SK-N-MC (cell line): Measurements from ENCODE around the gene COL6A1.
A peak's percentile ranks its signal among the peaks of the same experiment; 100 is the strongest.
"Not testable (repeated sequence)": the region's sequence is repeated elsewhere in the genome, so short reads cannot be mapped to it uniquely, and the experiment has no call there.

Experiments used
- DNase-seq: peaks from one replicate; pipeline ENCODE4 v3.0.0-alpha.2; 2011; ENCODE audit warnings: low read depth, low spot score
- H3K27ac ChIP-seq: fragments of 200-600 bp; sonication (generic); 2 replicates; pipeline ENCODE4 v1.5.1; 2016; ENCODE audit warnings: mixed run types
- H3K36me3 ChIP-seq: fragments of 200-600 bp; sonication (generic); 2 replicates; pipeline ENCODE4 v1.6.1; 2017; ENCODE audit warnings: antibody characterized with exemption, low read length, mixed read lengths; ENCODE audit not compliant: insufficient read depth
- H3K4me3 ChIP-seq: fragments of 200-600 bp; sonication (generic); 2 replicates; pipeline ENCODE4 v1.5.1; 2016
- H3K9ac ChIP-seq: fragments of 200-600 bp; sonication (generic); 2 replicates; pipeline ENCODE4 v1.8.0; 2017; ENCODE audit warnings: mixed run types, mixed read lengths; ENCODE audit not compliant: insufficient read length
- H3K9me3 ChIP-seq: fragments of 200-600 bp; sonication (generic); 2 replicates; pipeline ENCODE4 v1.6.1; 2017; ENCODE audit warnings: low read depth, mild to moderate bottlenecking, antibody characterized with exemption, low read length, moderate library complexity, mixed read lengths
- EZH2 ChIP-seq: fragments of 200-600 bp; sonication (generic); IDR thresholded peaks from one replicate; pipeline ENCODE4 v1.6.1; 2017; ENCODE audit warnings: antibody characterized with exemption
- FOXP2 ChIP-seq: optimal IDR thresholded peaks from 2 replicates; pipeline ENCODE3; 2011; ENCODE audit warnings: mild to moderate bottlenecking, moderate library complexity; ENCODE audit not compliant: insufficient read depth; ENCODE audit errors: extremely low read length, control extremely low read depth
- POLR2AphosphoS5 ChIP-seq: IDR thresholded peaks from 2 replicates; pipeline ENCODE4 v1.6.1; 2012; ENCODE audit warnings: mild to moderate bottlenecking, low read depth, low read length, borderline replicate concordance

The COL6A1 gene

DNA sequence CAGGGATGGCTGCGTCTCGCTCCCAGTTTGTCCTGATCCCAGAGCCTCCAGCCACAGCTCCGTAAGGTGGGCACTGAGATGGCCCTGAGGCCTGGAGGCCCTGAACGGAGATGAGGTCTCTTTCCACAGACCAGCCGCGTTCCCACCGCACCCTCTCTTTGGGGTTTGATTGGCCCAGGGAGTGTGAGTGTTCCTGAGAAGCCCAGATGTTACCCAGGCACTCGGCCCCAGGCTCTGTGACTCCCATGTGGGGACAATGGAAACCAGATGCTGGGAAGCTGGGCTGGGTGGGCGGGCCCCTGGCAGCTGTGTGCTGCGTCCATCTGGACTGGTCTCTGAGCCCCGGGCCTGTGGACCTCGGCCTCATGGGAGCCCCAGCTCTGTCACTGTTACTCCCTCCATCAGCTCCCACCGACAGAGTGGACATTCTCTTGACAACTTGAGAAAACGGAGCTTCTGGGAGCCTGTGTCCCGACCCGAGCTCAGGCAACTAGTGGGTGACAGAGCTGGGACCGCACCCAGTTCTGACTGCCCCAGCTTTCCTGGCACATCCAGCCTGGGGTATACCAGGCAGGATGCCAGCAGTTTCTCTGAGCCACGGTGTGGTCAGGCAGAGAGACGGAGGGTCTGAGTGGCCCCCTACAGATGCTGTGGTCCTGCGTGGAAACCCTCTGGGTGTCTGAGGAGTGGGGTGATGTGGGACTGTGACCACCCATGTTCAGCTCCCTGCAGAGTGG, 9.8 kb upstream of the COL6A1 start:
- Histone ChIP-seq H3K27ac (peak overlapping the region; percentile 95), H3K36me3 (no peaks in the 10 kb centered on the region), H3K9ac (peak overlapping the region; percentile 29), H3K4me3 (peak overlapping the region; percentile 82), H3K9me3 (no peaks in the 10 kb centered on the region)
- DNase-seq, result no peak
- TF ChIP-seq EZH2 (no peak), FOXP2 (no peak), POLR2AphosphoS5 (no peak)

DNA sequence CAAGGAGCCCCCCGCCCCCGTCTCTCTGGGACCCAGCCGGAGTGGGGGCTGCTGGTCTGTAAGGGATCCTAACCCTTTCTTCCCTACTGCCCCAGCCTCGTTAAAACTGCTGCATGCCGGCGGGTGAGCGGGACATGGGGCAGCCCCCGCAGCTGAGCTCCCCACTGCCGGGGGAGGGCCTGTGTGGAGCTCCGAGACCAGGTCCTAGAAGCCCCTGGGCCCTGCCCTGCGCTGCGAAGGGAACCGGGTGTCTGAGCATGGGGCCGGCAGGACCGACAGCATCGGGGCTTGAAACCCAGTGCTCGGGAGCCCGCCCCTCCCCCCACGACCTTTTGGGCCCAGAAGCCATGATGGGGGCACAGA, 9.2 kb upstream of the COL6A1 start:
- no peak for DNase-seq
- no peaks in the 10 kb centered on the region for H3K36me3 ChIP-seq
- peak overlapping the region; percentile 82 for H3K4me3 ChIP-seq
- peak overlapping the region; percentile 95 for H3K27ac ChIP-seq
- TF ChIP-seq EZH2, result no peak
- no peak for TF ChIP-seq FOXP2
- no peak for TF ChIP-seq POLR2AphosphoS5
- H3K9me3 ChIP-seq, result no peaks in the 10 kb centered on the region
- H3K9ac ChIP-seq, result peak overlapping the region; percentile 29

DNA sequence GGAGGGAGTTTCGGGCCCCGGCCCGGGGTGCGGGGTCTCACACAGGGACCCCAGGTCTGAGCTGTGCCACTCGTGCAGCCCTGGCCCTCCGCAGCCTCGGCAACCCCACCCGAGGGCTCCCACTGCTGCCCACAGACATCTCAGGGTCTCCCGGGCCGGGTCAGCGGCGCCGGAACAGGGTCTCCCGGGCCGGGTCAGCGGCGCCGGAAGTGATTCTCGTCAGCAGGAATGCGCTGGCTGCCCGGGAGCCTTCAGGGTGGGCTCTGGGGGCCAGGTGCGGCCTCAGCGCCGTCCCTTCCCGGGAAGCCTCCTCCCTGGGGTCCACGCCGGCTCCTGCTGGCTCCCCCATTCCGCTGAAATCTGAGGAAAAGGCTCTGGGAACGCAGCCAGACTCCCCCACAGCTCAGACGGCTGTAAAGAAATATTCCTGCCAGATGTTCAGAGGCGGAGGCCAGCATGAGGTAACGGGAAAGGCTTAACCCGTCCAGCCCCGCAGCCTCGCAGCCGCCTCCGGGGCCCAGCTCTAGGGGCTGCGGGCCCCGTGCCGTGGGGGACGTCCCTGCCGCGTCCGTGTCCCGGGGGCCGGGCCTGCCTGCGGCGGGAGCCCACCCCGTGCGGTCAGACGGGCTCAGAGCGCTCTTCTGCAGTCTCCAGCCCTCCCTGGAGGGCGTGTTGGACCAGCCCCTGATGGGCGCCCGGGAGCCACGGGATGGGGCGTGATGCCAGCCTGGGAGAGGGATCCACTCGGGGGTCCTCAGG, 8.7 kb upstream of the COL6A1 start:
- H3K9ac ChIP-seq, result peak overlapping the region; percentile 77
- peak overlapping the region; percentile 82 for H3K4me3 ChIP-seq
- no peak; the same call in 1 of the 2 replicates for TF ChIP-seq POLR2AphosphoS5
- no peak for TF ChIP-seq FOXP2
- TF ChIP-seq EZH2, result no peak
- DNase-seq, result no peak
- H3K9me3 ChIP-seq, result no peaks in the 10 kb centered on the region
- H3K27ac ChIP-seq, result peak overlapping the region; percentile 95
- H3K36me3 ChIP-seq, result no peaks in the 10 kb centered on the region

DNA sequence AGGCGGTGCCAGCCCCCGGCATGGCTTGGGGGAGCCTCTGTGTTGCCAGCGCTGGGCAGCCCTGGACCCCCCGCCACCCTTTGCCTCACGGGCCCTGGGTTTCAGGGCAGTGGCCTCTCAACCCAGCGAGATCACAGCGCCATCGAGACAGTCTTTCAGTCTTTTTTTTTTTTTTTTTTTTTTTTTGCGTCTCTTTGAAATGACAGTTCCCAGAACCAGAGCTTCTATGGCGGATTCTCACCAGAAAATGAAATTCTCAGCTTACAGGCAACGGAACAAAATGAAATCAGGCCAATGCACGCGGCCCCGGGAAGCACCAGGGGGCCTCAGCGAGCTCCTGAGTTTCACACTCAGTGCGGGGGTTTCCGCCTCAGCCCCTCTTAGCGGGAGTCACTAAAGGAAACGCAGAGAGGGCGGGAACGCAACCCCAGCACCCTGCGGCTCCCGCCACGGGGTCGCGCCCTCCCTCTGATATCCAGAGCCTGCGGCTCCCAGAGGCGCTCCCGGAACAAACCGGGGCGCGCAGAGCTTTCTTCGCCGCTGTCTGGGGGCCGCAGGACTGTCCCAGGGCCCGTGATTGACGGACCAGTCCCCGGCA, 8.0 kb upstream of the COL6A1 start:
- Histone ChIP-seq H3K27ac (peak overlapping the region; percentile 95), H3K36me3 (no peaks in the 10 kb centered on the region), H3K9ac (peak overlapping the region; percentile 77), H3K4me3 (peak overlapping the region; percentile 82), H3K9me3 (no peaks in the 10 kb centered on the region)
- DNase-seq, result peak; percentile 62
- TF ChIP-seq POLR2AphosphoS5 (peak; percentile 39; the same call in 1 of the 2 replicates), FOXP2 (peak; percentile 48), EZH2 (no peak)

DNA sequence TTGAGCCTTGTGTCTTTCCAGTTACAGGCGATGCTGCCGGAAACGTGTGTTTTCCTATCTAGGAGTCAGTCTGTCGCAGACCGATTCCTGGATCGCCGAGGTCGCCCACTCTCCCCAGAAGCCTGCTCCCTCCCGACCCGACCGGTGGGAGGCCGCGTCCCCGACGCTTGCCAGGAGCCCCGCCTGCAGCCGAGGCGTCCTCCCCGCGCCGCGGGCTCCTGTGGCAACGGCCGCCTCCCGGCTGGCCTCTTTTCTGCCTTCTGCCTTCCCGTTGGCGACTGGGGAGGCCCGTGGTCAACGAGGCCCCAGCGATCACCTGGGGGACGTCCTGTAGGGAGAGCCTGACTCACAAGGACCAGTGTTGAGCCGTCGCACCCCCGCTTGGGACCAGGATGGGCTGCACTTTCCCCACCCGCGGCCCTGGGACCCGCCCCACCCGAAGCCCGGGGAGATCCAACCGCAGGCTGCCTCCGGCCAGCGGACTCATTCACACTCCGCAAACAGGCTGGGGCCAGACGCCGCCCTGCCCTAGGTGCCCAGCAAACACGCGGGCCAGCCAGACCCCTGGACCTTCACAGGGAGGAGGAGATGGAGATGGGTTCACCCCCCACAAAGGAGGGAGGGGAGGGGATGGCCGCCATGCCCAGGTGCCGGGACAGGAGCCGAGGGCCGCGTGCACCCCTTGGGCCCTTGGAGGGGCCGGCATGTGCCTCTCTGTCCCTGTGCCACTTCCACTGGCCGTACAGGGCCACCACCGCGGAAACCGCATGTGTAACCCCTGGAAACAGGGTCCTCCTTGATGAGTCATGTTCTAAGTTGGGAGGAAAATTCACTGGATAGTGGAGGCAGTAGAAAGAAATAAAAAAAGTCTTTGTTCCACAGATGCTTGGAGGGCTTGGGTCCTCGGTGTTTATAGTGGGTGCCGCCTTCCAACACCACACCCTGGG, 7.2 kb upstream of the COL6A1 start:
- no peak for DNase-seq
- peak overlapping the region; percentile 95 for H3K27ac ChIP-seq
- H3K4me3 ChIP-seq, result peak overlapping the region; percentile 82
- no peaks in the 10 kb centered on the region for H3K9me3 ChIP-seq
- TF ChIP-seq EZH2 (no peak), FOXP2 (no peak), POLR2AphosphoS5 (no peak)
- no peaks in the 10 kb centered on the region for H3K36me3 ChIP-seq
- peak overlapping the region; percentile 38 for H3K9ac ChIP-seq

DNA sequence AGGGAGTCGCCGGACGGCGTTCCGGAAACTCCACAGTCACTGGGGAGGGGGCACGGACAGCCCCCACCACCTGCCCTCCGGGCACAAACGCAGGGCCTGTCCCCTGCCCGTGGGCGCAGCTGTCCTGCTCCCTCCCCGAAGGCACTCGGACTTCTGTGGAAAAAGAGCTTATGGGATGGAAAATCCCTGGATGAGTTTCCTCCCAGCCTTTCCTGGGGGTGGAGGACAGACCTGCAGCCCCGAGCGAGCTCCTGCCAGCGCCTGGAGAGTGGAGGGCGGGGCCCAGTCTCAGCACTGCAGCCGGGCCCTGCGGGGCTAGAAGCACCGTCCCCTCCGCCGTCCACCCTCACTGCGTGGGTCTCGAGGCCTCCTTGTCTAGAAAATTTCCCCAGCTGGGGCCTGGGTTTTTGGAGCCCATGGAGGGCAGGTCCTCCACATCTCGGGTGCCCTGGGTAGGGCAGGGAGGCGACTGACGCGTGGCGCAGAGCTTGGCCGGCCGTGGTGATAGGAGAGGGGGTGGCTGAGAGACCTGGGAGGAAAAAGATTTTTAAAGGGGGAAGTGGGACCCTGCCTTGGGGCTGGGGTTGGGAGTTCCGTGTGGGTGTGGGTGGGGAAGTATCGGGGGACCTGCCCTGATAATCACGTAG, 6.4 kb upstream of the COL6A1 start:
- no peak overlapping the region for H3K27ac ChIP-seq
- no peak overlapping the region for H3K9ac ChIP-seq

DNA sequence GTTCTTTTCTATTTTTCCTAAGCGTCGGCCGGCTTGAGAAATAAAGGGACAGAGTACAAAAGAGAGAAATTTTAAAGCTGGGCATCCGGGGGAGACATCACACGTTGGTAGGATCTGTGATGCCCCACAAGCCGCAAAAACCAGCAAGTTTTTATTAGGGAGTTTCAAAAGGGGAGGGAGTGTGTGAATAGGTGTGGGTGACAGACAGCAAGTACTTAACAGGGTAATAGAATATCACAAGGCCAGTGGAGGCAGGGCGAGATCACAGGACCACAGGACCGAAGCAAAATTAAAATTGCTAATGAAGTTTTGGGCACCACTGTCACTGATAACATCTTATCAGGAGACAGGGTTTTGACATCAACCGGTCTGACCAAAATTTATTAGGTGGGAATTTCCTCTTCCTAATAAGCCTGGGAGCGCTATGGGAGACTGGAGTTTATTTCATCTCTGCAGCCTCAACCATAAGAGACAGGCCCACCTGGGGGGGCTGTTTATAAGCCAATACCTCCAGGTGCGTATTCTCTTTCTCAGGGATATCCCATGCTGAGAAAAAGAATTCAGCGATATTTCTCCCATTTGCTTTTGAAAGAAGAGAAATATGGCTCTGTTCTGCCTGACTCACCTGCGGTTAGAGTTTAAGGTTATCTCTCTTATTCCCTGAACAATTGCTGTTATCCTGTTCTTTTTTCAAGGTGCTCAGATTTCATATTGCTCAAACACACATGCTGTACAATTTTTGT, 5.7 kb upstream of the COL6A1 start:
- not testable (repeated sequence) for H3K4me3 ChIP-seq, H3K27ac ChIP-seq, H3K9me3 ChIP-seq, H3K9ac ChIP-seq, DNase-seq, H3K36me3 ChIP-seq

More for the DNA sequence above, 6.4 kb upstream of the COL6A1 start:
- TF ChIP-seq EZH2 (no peak), FOXP2 (no peak), POLR2AphosphoS5 (no peak)
- Histone ChIP-seq H3K36me3 (no peaks in the 10 kb centered on the region), H3K9me3 (no peaks in the 10 kb centered on the region), H3K4me3 (no peak overlapping the region)
- no peak for DNase-seq
